ENCODE data around the gene SLC43A2. TPM values are rescaled to one million over a fixed set of nuclear protein-coding genes. Genes with fewer than 3 reads are reported as not detected.

SLC43A2 gene
- total and polyA plus RNA-seq, 10 of the 15 experiments (the other 5 are each of a cell fraction or from before 2014, with no cell fraction given), result 0.03 to 14.0 (median 5.3) TPM

DNA sequence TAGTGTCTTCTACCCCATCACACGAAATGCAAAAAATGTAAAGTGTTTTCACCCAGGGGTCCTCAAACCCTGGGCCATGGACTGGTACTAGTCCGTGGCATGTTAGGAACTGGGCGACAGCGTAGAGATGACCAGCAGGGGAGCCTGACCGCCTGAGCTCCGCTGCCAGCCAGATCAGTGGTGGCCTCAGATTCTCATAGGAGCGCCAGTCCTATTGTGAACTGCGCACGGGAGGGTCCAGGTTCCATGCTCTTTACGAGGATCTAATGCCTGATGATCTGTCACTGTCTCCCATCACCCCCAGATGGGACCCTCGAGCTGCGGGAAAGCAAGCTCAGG, 12.4 kb upstream of the SLC43A2 start (continued):
- no peak for TF ChIP-seq CHD4 (IDR thresholded peaks at IDR 0.05)

GRCh38 chr17:1640329-1641064, 11.9 kb upstream of the SLC43A2 start:
- peaks cover 5% of the 10 kb centered on the region for H3K79me2 ChIP-seq (ENCODE audit: control insufficient read depth, insufficient read depth, low read length)
- peaks cover 21% of the 10 kb centered on the region for H3K4me1 ChIP-seq (ENCODE audit: control insufficient read depth, insufficient read depth, low read length)
- 76% methylated on average over 23 of the region's 23 CpGs for WGBS (ENCODE audit: insufficient coverage, insufficient replicate concordance, low lambda C conversion rate, missing lambda C conversion rate)
- ATAC-seq (no peak), FAIRE-seq (no peak), DNase-seq (ENCODE audit: low read depth, low spot score) (no peak)
- ChIA-PET POLR2A (interaction anchor here (1.0 kb wide), 1 partner anchor 33 kb away, joined by 3 read pairs; no protein-coding TSS in a partner anchor), RAD21 (ENCODE audit: unreplicated experiment) (interaction anchor here (0.7 to 1.4 kb wide), 2 partner anchors 10 to 66 kb away, joined by 6 read pairs; no protein-coding TSS in a partner anchor), SMC1A (ENCODE audit: uncharacterized antibody, unreplicated experiment) (no interaction called here), CTCF (interaction anchor here (1.1 to 2.0 kb wide), 2 partner anchors 10 to 33 kb away, joined by 4 to 6 read pairs; no protein-coding TSS in a partner anchor)
- H3K36me3 ChIP-seq (ENCODE audit: control insufficient read depth in 2 of 2, insufficient read depth in 2 of 2, low read length in 1 of 2), result no peaks in the 10 kb centered on the region
- no peak overlapping the region for H3K27ac ChIP-seq (ENCODE audit: control insufficient read depth, insufficient read depth)
- BruUV-seq (replicated peaks), result no TSS peak
- intact Hi-C loops (cut with micrococcal nuclease; ENCODE audit: unreplicated experiment), result loop anchor here (10.0 kb wide), 1 partner anchor 366 kb away; the partner anchor contains the start of genes BHLHA9 and TRARG1
- no peaks in the 10 kb centered on the region for H3K27me3 ChIP-seq (replicated peaks in 1 of 2; ENCODE audit: control insufficient read depth in 2 of 2, insufficient read depth in 2 of 2, low read length in 1 of 2)
- H3K4me2 ChIP-seq (ENCODE audit: control insufficient read depth, insufficient read depth), result no peak overlapping the region
- no peak overlapping the region for H2AFZ ChIP-seq (ENCODE audit: control insufficient read depth, low read depth, low read length)
- H3K9ac ChIP-seq (ENCODE audit: control insufficient read depth, insufficient read depth, low read length), result no peak overlapping the region
- H4K20me1 ChIP-seq (ENCODE audit: control insufficient read depth, insufficient read depth), result no peaks in the 10 kb centered on the region
- no peak overlapping the region for H3K4me3 ChIP-seq
- in situ Hi-C loops (cut with MboI), result no loop called here
- H3K9me3 ChIP-seq (replicated peaks; ENCODE audit: control insufficient read depth, insufficient read depth, low read length), result no peaks in the 10 kb centered on the region
- TF ChIP-seq SP1 (IDR thresholded peaks at IDR 0.05; ENCODE audit: low read depth, low read length) (no peak), MXI1 (IDR thresholded peaks at IDR 0.05; ENCODE audit: low read depth, low read length) (no peak), RELA (IDR thresholded peaks at IDR 0.05; ENCODE audit: borderline replicate concordance, partially characterized antibody) (no peak), HDGF (IDR thresholded peaks at IDR 0.05) (no peak), POLR2AphosphoS2 (IDR thresholded peaks at IDR 0.05; ENCODE audit: low read depth, low read length) (no peak), ZNF207 (IDR thresholded peaks at IDR 0.05; ENCODE audit: borderline replicate concordance) (no peak), EP300 (IDR thresholded peaks at IDR 0.05; ENCODE audit: borderline replicate concordance in 1 of 2, control insufficient read depth in 1 of 2, low read depth in 2 of 2, low read length in 2 of 2) (no peak), ZSCAN29 (IDR thresholded peaks at IDR 0.05) (no peak), STAT1 (conservative IDR thresholded peaks at IDR 0.05) (no peak), HCFC1 (IDR thresholded peaks at IDR 0.05; ENCODE audit: low read length) (no peak), EGR1 (IDR thresholded peaks at IDR 0.05; ENCODE audit: borderline replicate concordance in 1 of 2, low read depth in 2 of 2, low read length in 2 of 2) (no peak), RAD51 (IDR thresholded peaks at IDR 0.05) (no peak)
- TF ChIP-seq, protein P1, sequence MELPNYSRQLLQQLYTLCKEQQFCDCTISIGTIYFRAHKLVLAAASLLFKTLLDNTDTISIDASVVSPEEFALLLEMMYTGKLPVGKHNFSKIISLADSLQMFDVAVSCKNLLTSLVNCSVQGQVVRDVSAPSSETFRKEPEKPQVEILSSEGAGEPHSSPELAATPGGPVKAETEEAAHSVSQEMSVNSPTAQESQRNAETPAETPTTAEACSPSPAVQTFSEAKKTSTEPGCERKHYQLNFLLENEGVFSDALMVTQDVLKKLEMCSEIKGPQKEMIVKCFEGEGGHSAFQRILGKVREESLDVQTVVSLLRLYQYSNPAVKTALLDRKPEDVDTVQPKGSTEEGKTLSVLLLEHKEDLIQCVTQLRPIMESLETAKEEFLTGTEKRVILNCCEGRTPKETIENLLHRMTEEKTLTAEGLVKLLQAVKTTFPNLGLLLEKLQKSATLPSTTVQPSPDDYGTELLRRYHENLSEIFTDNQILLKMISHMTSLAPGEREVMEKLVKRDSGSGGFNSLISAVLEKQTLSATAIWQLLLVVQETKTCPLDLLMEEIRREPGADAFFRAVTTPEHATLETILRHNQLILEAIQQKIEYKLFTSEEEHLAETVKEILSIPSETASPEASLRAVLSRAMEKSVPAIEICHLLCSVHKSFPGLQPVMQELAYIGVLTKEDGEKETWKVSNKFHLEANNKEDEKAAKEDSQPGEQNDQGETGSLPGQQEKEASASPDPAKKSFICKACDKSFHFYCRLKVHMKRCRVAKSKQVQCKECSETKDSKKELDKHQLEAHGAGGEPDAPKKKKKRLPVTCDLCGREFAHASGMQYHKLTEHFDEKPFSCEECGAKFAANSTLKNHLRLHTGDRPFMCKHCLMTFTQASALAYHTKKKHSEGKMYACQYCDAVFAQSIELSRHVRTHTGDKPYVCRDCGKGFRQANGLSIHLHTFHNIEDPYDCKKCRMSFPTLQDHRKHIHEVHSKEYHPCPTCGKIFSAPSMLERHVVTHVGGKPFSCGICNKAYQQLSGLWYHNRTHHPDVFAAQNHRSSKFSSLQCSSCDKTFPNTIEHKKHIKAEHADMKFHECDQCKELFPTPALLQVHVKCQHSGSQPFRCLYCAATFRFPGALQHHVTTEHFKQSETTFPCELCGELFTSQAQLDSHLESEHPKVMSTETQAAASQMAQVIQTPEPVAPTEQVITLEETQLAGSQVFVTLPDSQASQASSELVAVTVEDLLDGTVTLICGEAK (IDR thresholded peaks at IDR 0.05; ENCODE audit: borderline replicate concordance), result no peak
- TF ChIP-seq, protein P2, sequence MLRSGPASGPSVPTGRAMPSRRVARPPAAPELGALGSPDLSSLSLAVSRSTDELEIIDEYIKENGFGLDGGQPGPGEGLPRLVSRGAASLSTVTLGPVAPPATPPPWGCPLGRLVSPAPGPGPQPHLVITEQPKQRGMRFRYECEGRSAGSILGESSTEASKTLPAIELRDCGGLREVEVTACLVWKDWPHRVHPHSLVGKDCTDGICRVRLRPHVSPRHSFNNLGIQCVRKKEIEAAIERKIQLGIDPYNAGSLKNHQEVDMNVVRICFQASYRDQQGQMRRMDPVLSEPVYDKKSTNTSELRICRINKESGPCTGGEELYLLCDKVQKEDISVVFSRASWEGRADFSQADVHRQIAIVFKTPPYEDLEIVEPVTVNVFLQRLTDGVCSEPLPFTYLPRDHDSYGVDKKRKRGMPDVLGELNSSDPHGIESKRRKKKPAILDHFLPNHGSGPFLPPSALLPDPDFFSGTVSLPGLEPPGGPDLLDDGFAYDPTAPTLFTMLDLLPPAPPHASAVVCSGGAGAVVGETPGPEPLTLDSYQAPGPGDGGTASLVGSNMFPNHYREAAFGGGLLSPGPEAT (IDR thresholded peaks at IDR 0.05; ENCODE audit: low read depth), result no peak

Data from GM12878 (cell line).